GM12878 (cell line): Measurements from ENCODE around the gene SNX10. TPM values are rescaled to one million over a fixed set of nuclear protein-coding genes. Genes with fewer than 3 reads are reported as not detected.

Source experiments
- ATAC-seq: fragments of 200-7000 bp; cut with Tn5 transposase; 3 replicates; pipeline ENCODE4 v1.9.1; 2020; ENCODE audit warnings: mild to moderate bottlenecking, moderate library complexity
- BruUV-seq: library from RNA; stranded (reverse); fragments of 400-500 nt; replicated peaks from 2 replicates; lab custom pipeline; 2021; lab: Mats Ljungman, UMichigan
- CTCF ChIA-PET: fragments of 300-600 bp; sonication (Branson Sonifier 250); formaldehyde crosslinking; extraction: SDS; loops from one replicate; lab custom pipeline; 2021; ENCODE audit warnings: inconsistent platforms; lab: Yijun Ruan, JAX
- POLR2A ChIA-PET: fragments of 350-600 bp; formaldehyde crosslinking; extraction: SDS; loops from one replicate; lab custom pipeline; 2021; ENCODE audit warnings: inconsistent platforms; lab: Charles Lee
- RAD21 ChIA-PET: fragments of 300-600 bp; sonication (Branson Sonifier 250); formaldehyde crosslinking; loops from one replicate; lab custom pipeline; 2023; ENCODE audit warnings: antibody characterized with exemption; ENCODE audit not compliant: unreplicated experiment; lab: Charles Lee
- SMC1A ChIA-PET: fragments of 300-600 bp; sonication (Branson Sonifier 250); formaldehyde crosslinking; loops from one replicate; lab custom pipeline; 2023; ENCODE audit not compliant: unreplicated experiment, uncharacterized antibody; lab: Charles Lee
- DNase-seq: peaks from one replicate; pipeline ENCODE4 v3.0.0-alpha.2; 2011; ENCODE audit warnings: low read depth, low spot score
- FAIRE-seq: peaks from 3 replicates; lab custom pipeline; 2011; peaks lifted over from hg19 to GRCh38; lab: Jason Lieb, UNC
- H2AFZ ChIP-seq: 2 replicates; pipeline ENCODE4 v1.6.0; 2011; ENCODE audit warnings: low read depth, low read length, control low read depth; ENCODE audit not compliant: control insufficient read depth
- H3K27ac ChIP-seq: 2 replicates; pipeline ENCODE4 v1.5.1; 2011; ENCODE audit warnings: control low read depth; ENCODE audit not compliant: control insufficient read depth, insufficient read depth
- H3K27me3 ChIP-seq, 2 experiments: replicated peaks in 1 of 2; 2 replicates each; pipeline versions ENCODE4 v1.6.0 to v1.6.1; 2011; ENCODE audit warnings: low read length in 1 of 2; ENCODE audit not compliant: control insufficient read depth in 2 of 2, insufficient read depth in 2 of 2
- H3K36me3 ChIP-seq, 2 experiments: 2 replicates each; pipeline ENCODE4 v1.5.1; 2011; ENCODE audit warnings: low read length in 1 of 2; ENCODE audit not compliant: control insufficient read depth in 2 of 2, insufficient read depth in 2 of 2
- H3K4me1 ChIP-seq: 2 replicates; pipeline ENCODE4 v1.6.1; 2011; ENCODE audit warnings: mild to moderate bottlenecking, low read length, moderate library complexity, mixed read lengths; ENCODE audit not compliant: control insufficient read depth, insufficient read depth
- H3K4me2 ChIP-seq: 2 replicates; pipeline ENCODE4 v1.6.0; 2011; ENCODE audit warnings: control low read depth; ENCODE audit not compliant: control insufficient read depth, insufficient read depth
- H3K4me3 ChIP-seq: fragments of 200-600 bp; sonication (generic); 2 replicates; pipeline ENCODE4 v1.5.1; 2016
- H3K79me2 ChIP-seq: 2 replicates; pipeline ENCODE4 v1.6.0; 2011; ENCODE audit warnings: low read length; ENCODE audit not compliant: control insufficient read depth, insufficient read depth
- H3K9ac ChIP-seq: 2 replicates; pipeline ENCODE4 v1.8.0; 2011; ENCODE audit warnings: low read length, control low read depth, mixed read lengths; ENCODE audit not compliant: control insufficient read depth, insufficient read depth
- H3K9me3 ChIP-seq: replicated peaks from 3 replicates; pipeline ENCODE4 v1.5.1; 2011; ENCODE audit warnings: mild to moderate bottlenecking, low read length; ENCODE audit not compliant: control insufficient read depth, insufficient read depth
- H4K20me1 ChIP-seq: 2 replicates; pipeline ENCODE4 v1.6.0; 2011; ENCODE audit not compliant: control insufficient read depth, insufficient read depth
- BACH1 ChIP-seq: fragments of 450-650 bp; IDR thresholded peaks from 2 replicates; pipeline ENCODE4 v1.6.1; 2017; ENCODE audit warnings: mild to moderate bottlenecking, borderline replicate concordance
- CBFB ChIP-seq: IDR thresholded peaks from 2 replicates; pipeline ENCODE4 v1.6.1; 2016; ENCODE audit warnings: antibody characterized with exemption, low read depth
- GATAD2B ChIP-seq: fragments of 450-650 bp; conservative IDR thresholded peaks from 2 replicates; pipeline ENCODE4 v1.6.1; 2017; ENCODE audit warnings: low read depth, mild to moderate bottlenecking, moderate library complexity
- HCFC1 ChIP-seq: fragments of 150-350 bp; IDR thresholded peaks from 2 replicates; pipeline ENCODE4 v1.6.1; 2014; ENCODE audit warnings: low read length
- IKZF1 ChIP-seq: fragments of 450-650 bp; conservative IDR thresholded peaks from 2 replicates; pipeline ENCODE4 v1.6.1; 2017; ENCODE audit warnings: antibody characterized with exemption, mild to moderate bottlenecking
- IKZF2 ChIP-seq, 2 experiments: fragments of 450-650 bp; IDR thresholded peaks; 2 replicates each; pipeline ENCODE4 v1.6.1; 2017; ENCODE audit warnings: mild to moderate bottlenecking in 2 of 2, moderate library complexity in 2 of 2
- MTA2 ChIP-seq: fragments of 450-650 bp; IDR thresholded peaks from 2 replicates; pipeline ENCODE4 v1.6.1; 2016; ENCODE audit warnings: low read depth, mild to moderate bottlenecking, moderate library complexity
- PAX5 ChIP-seq: IDR thresholded peaks from 2 replicates; pipeline ENCODE4 v1.6.1; 2011; ENCODE audit warnings: low read depth, low read length, borderline replicate concordance
- POLR2A ChIP-seq: IDR thresholded peaks from 2 replicates; pipeline ENCODE4 v1.6.1; 2011; ENCODE audit warnings: low read depth, mild to moderate bottlenecking, low read length
- SREBF2 ChIP-seq: IDR thresholded peaks from 2 replicates; pipeline ENCODE4 v1.6.1; 2012; ENCODE audit warnings: mild to moderate bottlenecking, low read length
- ZNF217 ChIP-seq: fragments of 450-650 bp; IDR thresholded peaks from 2 replicates; pipeline ENCODE4 v1.6.1; 2017; ENCODE audit warnings: antibody characterized with exemption, mild to moderate bottlenecking
- WGBS: methylation state at CpG from one replicate; pipeline ENCODE4 v1.1.6; 2016; ENCODE audit warnings: low lambda C conversion rate; ENCODE audit not compliant: insufficient replicate concordance, insufficient coverage; ENCODE audit errors: missing lambda C conversion rate; 5-methylcytosine and 5-hydroxymethylcytosine counted together
- in situ Hi-C: fragments of 300-500 bp; cut with MboI; formaldehyde crosslinking; loops from 9 replicates; pipeline ENCODE4 v1.14.3; 2018; ENCODE audit warnings: mixed read lengths
- intact Hi-C: fragments of 100-400 bp; cut with micrococcal nuclease; formaldehyde crosslinking; loops from one replicate; pipeline ENCODE4 v1.14.2; 2022; ENCODE audit not compliant: unreplicated experiment
- polyA plus RNA-seq, 11 experiments: library from polyadenylated mRNA; depleted of rRNA in 4 of 11; unstranded in 6 of 11; stranded (reverse) in 5 of 11; fragments of >200 nt; fragmentation: Nextera tagmentation in 4 of 11; fragmentation: Illumina TruSeq in 1 of 11; extraction: Ambion mirVana in 4 of 11; extraction: Trizol in 1 of 11; gene quantifications; 1 replicate in 1 of 11; 2 replicates in 10 of 11; pipeline versions ENCODE4 v1.2.1 to v1.2.3, GENCODE V29; 2011 to 2016; ENCODE audit warnings: inconsistent platforms in 2 of 11, missing spikeins in 2 of 11, low read depth in 1 of 11
- total RNA-seq, 4 experiments: library from RNA; depleted of rRNA in 3 of 4; stranded (reverse); fragments of >200 nt in 3 of 4; fragmentation: Illumina TruSeq in 1 of 4; extraction: Trizol in 1 of 4; gene quantifications; 2 replicates each; pipeline versions ENCODE4 v1.2.1 to v1.2.3, GENCODE V29; 2013 to 2021
- TF ChIP-seq, protein P1 (sequence below): fragments of 150-350 bp; IDR thresholded peaks from 2 replicates; pipeline ENCODE4 v1.6.1; 2014; ENCODE audit warnings: mild to moderate bottlenecking, low read depth, low read length
- TF ChIP-seq, protein P2 (sequence below): fragments of 450-650 bp; conservative IDR thresholded peaks from 2 replicates; pipeline ENCODE4 v1.6.1; 2017; ENCODE audit warnings: mild to moderate bottlenecking, moderate library complexity
- TF ChIP-seq, protein P3 (sequence below), 3 experiments: IDR thresholded peaks in 2 of 3; conservative IDR thresholded peaks in 1 of 3; 2 replicates each; pipeline ENCODE4 v1.5.1; 2011; ENCODE audit warnings: low read depth in 3 of 3, low read length in 3 of 3, mild to moderate bottlenecking in 3 of 3, control low read depth in 2 of 3, moderate library complexity in 2 of 3, inconsistent platforms in 1 of 3, mixed read lengths in 1 of 3; ENCODE audit not compliant: control insufficient read depth in 2 of 3, insufficient read depth in 1 of 3; ENCODE audit errors: extremely low read depth in 1 of 3
- TF ChIP-seq, protein P4 (sequence below): fragments of 450-650 bp; IDR thresholded peaks from 2 replicates; pipeline ENCODE4 v1.6.1; 2016; ENCODE audit warnings: mild to moderate bottlenecking

The SNX10 gene
- total and polyA plus RNA-seq, 10 of the 15 experiments (the other 5 are each of a cell fraction or from before 2014, with no cell fraction given), result 22.0 to 56.2 (median 30.1) TPM

DNA sequence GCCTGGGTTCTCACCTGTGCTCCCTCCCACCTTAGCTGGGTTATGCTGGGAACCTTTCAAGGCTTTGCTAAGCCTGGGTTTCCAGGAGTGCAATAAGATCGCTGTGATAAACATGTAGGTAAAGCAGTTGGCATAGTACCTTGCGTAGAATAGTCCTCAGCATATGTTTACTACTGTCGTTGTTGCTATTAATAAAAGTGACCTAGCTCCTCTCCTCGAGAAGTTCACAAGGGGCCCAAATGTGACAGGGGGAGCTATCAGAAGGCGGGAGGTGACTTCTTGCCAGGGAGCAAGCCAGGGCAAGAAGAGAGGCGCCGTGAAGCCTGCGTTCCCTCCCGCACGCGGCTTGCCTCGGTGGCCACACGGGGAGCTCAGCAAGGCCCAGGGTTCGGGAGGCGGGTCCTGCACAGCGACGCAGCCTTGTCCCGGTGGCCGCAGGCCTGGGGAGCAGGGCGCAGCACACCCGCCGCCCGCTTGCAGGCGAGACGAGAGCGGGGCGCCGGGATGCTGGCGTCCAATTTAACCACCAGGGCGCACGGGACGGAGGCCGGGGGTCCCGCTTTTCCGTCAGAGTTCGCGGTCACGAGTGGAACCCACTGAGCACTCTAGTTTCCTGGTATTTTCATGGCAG is 106.2 kb downstream of the SNX10 start:
- ChIA-PET SMC1A (interaction anchor here (0.9 to 2.5 kb wide), 11 partner anchors 9 to 505 kb away, joined by 3 to 8 read pairs (median 5); no protein-coding TSS in a partner anchor), RAD21 (interaction anchor here (0.5 to 2.0 kb wide), 8 partner anchors 29 to 504 kb away, joined by 3 to 9 read pairs (median 3); no protein-coding TSS in a partner anchor), CTCF (interaction anchor here (0.7 to 2.1 kb wide), 11 partner anchors 9 to 689 kb away, joined by 3 to 9 read pairs (median 4); no protein-coding TSS in a partner anchor), POLR2A (interaction anchor here (0.6 to 1.4 kb wide), 4 partner anchors 11 to 1306 kb away, joined by 3 to 4 read pairs (median 3); no protein-coding TSS in a partner anchor)
- H3K4me1 ChIP-seq, result peaks cover 15% of the 10 kb centered on the region; the same call in 1 of the 2 replicates
- under 1% methylated on average over 38 of the region's 38 CpGs for WGBS
- in situ Hi-C loops (no loop called here), intact Hi-C loops (loop anchor here (5.0 kb wide), 1 partner anchor 84 kb away; no protein-coding TSS in a partner anchor)
- no peaks in the 10 kb centered on the region for H4K20me1 ChIP-seq
- no peaks in the 10 kb centered on the region for H3K36me3 ChIP-seq
- H3K4me3 ChIP-seq, result peak overlapping the region; percentile 71
- ATAC-seq, result peak; percentile 49
- peak overlapping the region; percentile 89 for H2AFZ ChIP-seq
- peaks cover 0 to 2% of the 10 kb centered on the region in 2 experiments; a peak in 1 of 4 replicates for H3K27me3 ChIP-seq
- BruUV-seq, result no TSS peak
- H3K9me3 ChIP-seq, result no peaks in the 10 kb centered on the region
- H3K27ac ChIP-seq, result peak overlapping the region; percentile 82
- no peaks in the 10 kb centered on the region for H3K79me2 ChIP-seq
- H3K4me2 ChIP-seq, result peak overlapping the region; percentile 96
- H3K9ac ChIP-seq, result peak overlapping the region; percentile 74
- no peak for FAIRE-seq
- DNase-seq, result no peak
- TF ChIP-seq SREBF2, result no peak
- TF ChIP-seq, protein P1, sequence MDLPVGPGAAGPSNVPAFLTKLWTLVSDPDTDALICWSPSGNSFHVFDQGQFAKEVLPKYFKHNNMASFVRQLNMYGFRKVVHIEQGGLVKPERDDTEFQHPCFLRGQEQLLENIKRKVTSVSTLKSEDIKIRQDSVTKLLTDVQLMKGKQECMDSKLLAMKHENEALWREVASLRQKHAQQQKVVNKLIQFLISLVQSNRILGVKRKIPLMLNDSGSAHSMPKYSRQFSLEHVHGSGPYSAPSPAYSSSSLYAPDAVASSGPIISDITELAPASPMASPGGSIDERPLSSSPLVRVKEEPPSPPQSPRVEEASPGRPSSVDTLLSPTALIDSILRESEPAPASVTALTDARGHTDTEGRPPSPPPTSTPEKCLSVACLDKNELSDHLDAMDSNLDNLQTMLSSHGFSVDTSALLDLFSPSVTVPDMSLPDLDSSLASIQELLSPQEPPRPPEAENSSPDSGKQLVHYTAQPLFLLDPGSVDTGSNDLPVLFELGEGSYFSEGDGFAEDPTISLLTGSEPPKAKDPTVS, result no peak
- TF ChIP-seq MTA2, result peak; percentile 28; the same call in 1 of the 2 replicates
- TF ChIP-seq CBFB, result no peak
- TF ChIP-seq, protein P2, sequence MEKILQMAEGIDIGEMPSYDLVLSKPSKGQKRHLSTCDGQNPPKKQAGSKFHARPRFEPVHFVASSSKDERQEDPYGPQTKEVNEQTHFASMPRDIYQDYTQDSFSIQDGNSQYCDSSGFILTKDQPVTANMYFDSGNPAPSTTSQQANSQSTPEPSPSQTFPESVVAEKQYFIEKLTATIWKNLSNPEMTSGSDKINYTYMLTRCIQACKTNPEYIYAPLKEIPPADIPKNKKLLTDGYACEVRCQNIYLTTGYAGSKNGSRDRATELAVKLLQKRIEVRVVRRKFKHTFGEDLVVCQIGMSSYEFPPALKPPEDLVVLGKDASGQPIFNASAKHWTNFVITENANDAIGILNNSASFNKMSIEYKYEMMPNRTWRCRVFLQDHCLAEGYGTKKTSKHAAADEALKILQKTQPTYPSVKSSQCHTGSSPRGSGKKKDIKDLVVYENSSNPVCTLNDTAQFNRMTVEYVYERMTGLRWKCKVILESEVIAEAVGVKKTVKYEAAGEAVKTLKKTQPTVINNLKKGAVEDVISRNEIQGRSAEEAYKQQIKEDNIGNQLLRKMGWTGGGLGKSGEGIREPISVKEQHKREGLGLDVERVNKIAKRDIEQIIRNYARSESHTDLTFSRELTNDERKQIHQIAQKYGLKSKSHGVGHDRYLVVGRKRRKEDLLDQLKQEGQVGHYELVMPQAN, result 0 out of 2 replicates have a peak, but pooled peaks have one; percentile 8
- 0 out of 2 replicates have a peak, but pooled peaks have one; percentile 5 for TF ChIP-seq HCFC1
- TF ChIP-seq POLR2A, result peak; percentile 69
- TF ChIP-seq ZNF217, result 0 out of 2 replicates have a peak, but pooled peaks have one; percentile 18
- TF ChIP-seq, protein P3, sequence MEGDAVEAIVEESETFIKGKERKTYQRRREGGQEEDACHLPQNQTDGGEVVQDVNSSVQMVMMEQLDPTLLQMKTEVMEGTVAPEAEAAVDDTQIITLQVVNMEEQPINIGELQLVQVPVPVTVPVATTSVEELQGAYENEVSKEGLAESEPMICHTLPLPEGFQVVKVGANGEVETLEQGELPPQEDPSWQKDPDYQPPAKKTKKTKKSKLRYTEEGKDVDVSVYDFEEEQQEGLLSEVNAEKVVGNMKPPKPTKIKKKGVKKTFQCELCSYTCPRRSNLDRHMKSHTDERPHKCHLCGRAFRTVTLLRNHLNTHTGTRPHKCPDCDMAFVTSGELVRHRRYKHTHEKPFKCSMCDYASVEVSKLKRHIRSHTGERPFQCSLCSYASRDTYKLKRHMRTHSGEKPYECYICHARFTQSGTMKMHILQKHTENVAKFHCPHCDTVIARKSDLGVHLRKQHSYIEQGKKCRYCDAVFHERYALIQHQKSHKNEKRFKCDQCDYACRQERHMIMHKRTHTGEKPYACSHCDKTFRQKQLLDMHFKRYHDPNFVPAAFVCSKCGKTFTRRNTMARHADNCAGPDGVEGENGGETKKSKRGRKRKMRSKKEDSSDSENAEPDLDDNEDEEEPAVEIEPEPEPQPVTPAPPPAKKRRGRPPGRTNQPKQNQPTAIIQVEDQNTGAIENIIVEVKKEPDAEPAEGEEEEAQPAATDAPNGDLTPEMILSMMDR (IDR thresholded peaks at IDR 0.05 in 2 of 3, conservative IDR thresholded peaks at IDR 0.05 in 1 of 3; ENCODE audit: control insufficient read depth in 2 of 3, extremely low read depth in 1 of 3, insufficient read depth in 1 of 3, low read depth in 3 of 3, low read length in 3 of 3), result 0 out of 6 replicates have a peak, but pooled peaks of 1 of the 3 experiments have one; percentile 3
- peak; percentile 25 for TF ChIP-seq IKZF1
- peak; percentile 98 for TF ChIP-seq GATAD2B
- peak; percentile 94; the same call in 1 of the 2 replicates for TF ChIP-seq BACH1
- TF ChIP-seq, protein P4, sequence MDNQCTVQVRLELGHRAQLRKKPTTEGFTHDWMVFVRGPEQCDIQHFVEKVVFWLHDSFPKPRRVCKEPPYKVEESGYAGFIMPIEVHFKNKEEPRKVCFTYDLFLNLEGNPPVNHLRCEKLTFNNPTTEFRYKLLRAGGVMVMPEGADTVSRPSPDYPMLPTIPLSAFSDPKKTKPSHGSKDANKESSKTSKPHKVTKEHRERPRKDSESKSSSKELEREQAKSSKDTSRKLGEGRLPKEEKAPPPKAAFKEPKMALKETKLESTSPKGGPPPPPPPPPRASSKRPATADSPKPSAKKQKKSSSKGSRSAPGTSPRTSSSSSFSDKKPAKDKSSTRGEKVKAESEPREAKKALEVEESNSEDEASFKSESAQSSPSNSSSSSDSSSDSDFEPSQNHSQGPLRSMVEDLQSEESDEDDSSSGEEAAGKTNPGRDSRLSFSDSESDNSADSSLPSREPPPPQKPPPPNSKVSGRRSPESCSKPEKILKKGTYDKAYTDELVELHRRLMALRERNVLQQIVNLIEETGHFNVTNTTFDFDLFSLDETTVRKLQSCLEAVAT, result 0 out of 2 replicates have a peak, but pooled peaks have one; percentile 36
- TF ChIP-seq PAX5, result peak; percentile 7; the same call in 1 of the 2 replicates
- 0 out of 4 replicates have a peak, but pooled peaks have one; percentile 10 to 18 for TF ChIP-seq IKZF2 (IDR thresholded peaks at IDR 0.05)
